H1 (cell line): ENCODE data around the gene CORO1A.
"Not testable (repeated sequence)": the region's sequence is repeated elsewhere in the genome, so short reads cannot be mapped to it uniquely, and the experiment has no call there.

Source experiments
- CTCF ChIP-seq, 3 experiments: IDR thresholded peaks; 1 replicate in 2 of 3; 2 replicates in 1 of 3; pipeline versions ENCODE4 v1.5.1 to v1.6.1; 2011; ENCODE audit warnings: low read length in 3 of 3, mild to moderate bottlenecking in 3 of 3, inconsistent platforms in 2 of 3, low read depth in 1 of 3, moderate library complexity in 1 of 3; ENCODE audit not compliant: insufficient read depth in 1 of 3; ENCODE audit errors: control extremely low read depth in 1 of 3
- FOSL1 ChIP-seq: IDR thresholded peaks from 2 replicates; pipeline ENCODE4 v1.6.1; 2011; ENCODE audit warnings: mild to moderate bottlenecking, low read depth, low read length, moderate library complexity; ENCODE audit not compliant: insufficient read depth
- HDAC2 ChIP-seq, 2 experiments: fragments of 300-600 bp in 1 of 2; sonication (generic) in 1 of 2; IDR thresholded peaks; 2 replicates each; pipeline ENCODE4 v1.6.1; 2011 to 2012; ENCODE audit warnings: low read depth in 2 of 2, low read length in 2 of 2, mild to moderate bottlenecking in 2 of 2, moderate library complexity in 2 of 2, borderline replicate concordance in 1 of 2, inconsistent platforms in 1 of 2
- PHF8 ChIP-seq: fragments of 200-600 bp; sonication (generic); conservative IDR thresholded peaks from 2 replicates; pipeline ENCODE4 v1.7.1; 2012; ENCODE audit warnings: low read depth, mild to moderate bottlenecking, inconsistent platforms, low read length, moderate library complexity
- POLR2A ChIP-seq, 2 experiments: IDR thresholded peaks; 1 replicate in 1 of 2; 2 replicates in 1 of 2; pipeline ENCODE4 v1.6.1; 2011; ENCODE audit warnings: low read depth in 2 of 2, low read length in 2 of 2, mild to moderate bottlenecking in 2 of 2; ENCODE audit errors: control extremely low read depth in 1 of 2
- POLR2AphosphoS5 ChIP-seq: IDR thresholded peaks from 2 replicates; pipeline ENCODE4 v1.6.1; 2011; ENCODE audit warnings: low read depth, low read length
- RNF2 ChIP-seq: fragments of 200-900, 300-1000 bp; sonication (generic); IDR thresholded peaks from 2 replicates; pipeline ENCODE4 v1.7.1; 2016; ENCODE audit warnings: borderline replicate concordance, low read depth, mild to moderate bottlenecking, antibody characterized with exemption, low read length; ENCODE audit not compliant: poor library complexity, severe bottlenecking; ENCODE audit errors: missing control alignments
- RXRA ChIP-seq: IDR thresholded peaks from 2 replicates; pipeline ENCODE4 v1.6.1; 2011; ENCODE audit warnings: low read depth, mild to moderate bottlenecking, low read length, moderate library complexity; ENCODE audit not compliant: insufficient read depth
- SP1 ChIP-seq: IDR thresholded peaks from 2 replicates; pipeline ENCODE4 v1.6.1; 2011; ENCODE audit warnings: low read depth, low read length
- SRF ChIP-seq: IDR thresholded peaks from 2 replicates; pipeline ENCODE4 v1.6.1; 2011; ENCODE audit warnings: mild to moderate bottlenecking, low read depth, low read length, moderate library complexity
- USF2 ChIP-seq: IDR thresholded peaks from 2 replicates; pipeline ENCODE4 v1.6.1; 2011; ENCODE audit warnings: low read length, improper control_type of control experiment

- TF ChIP-seq SP1; PHF8; CTCF (IDR thresholded peaks at IDR 0.05; ENCODE audit: control extremely low read depth in 1 of 3, insufficient read depth in 1 of 3, low read depth in 1 of 3, low read length in 3 of 3); USF2; POLR2AphosphoS5; SRF; RXRA; HDAC2 (IDR thresholded peaks at IDR 0.05; ENCODE audit: borderline replicate concordance in 1 of 2, low read depth in 2 of 2, low read length in 2 of 2); POLR2A (IDR thresholded peaks at IDR 0.05; ENCODE audit: control extremely low read depth in 1 of 2, low read depth in 2 of 2, low read length in 2 of 2); FOSL1; RNF2: not testable (repeated sequence)
Observed at GRCh38 chr16:30211414-30211813, 28.0 kb downstream of the CORO1A start.
